ENCODE results near the gene COA1.
A peak's percentile ranks its signal among the peaks of the same experiment; 100 is the strongest.
"Not testable (repeated sequence)": the region's sequence is repeated elsewhere in the genome, so short reads cannot be mapped to it uniquely, and the experiment has no call there.

The COA1 gene

GRCh38 chr7:43674559-43675436, 54.5 kb downstream of the COA1 start:
- Histone ChIP-seq H3K9ac (ENCODE audit: low read depth in 1 of 2, low read length in 2 of 2) (no peak overlapping the region), H3K27me3 (ENCODE audit: control insufficient read depth in 2 of 2, insufficient read depth in 2 of 2, low read length in 2 of 2) (no peaks in the 10 kb centered on the region), H3K4me3 (ENCODE audit: low read length in 2 of 2) (no peak overlapping the region), H3K9me3 (ENCODE audit: control insufficient read depth in 2 of 2, low read length in 2 of 2) (no peaks in the 10 kb centered on the region), H3K36me3 (ENCODE audit: control insufficient read depth in 2 of 2, insufficient read depth in 2 of 2, low read length in 2 of 2) (no peaks in the 10 kb centered on the region), H3K27ac (ENCODE audit: low read depth in 2 of 2, low read length in 2 of 2) (peak overlapping the region in 1 of 2 donors; percentile 27), H3K4me1 (ENCODE audit: control insufficient read depth in 2 of 2, insufficient read depth in 2 of 2, low read length in 2 of 2) (no peaks in the 10 kb centered on the region)

GRCh38 chr7:43673243-43673976, 55.9 kb downstream of the COA1 start:
- not testable (repeated sequence) for H3K27ac ChIP-seq (ENCODE audit: low read depth in 2 of 2, low read length in 2 of 2); H3K4me3 ChIP-seq (ENCODE audit: low read length in 2 of 2); H3K9ac ChIP-seq (ENCODE audit: low read depth in 1 of 2, low read length in 2 of 2); H3K9me3 ChIP-seq (ENCODE audit: control insufficient read depth in 2 of 2, low read length in 2 of 2); H3K4me1 ChIP-seq (ENCODE audit: control insufficient read depth in 2 of 2, insufficient read depth in 2 of 2, low read length in 2 of 2); H3K36me3 ChIP-seq (ENCODE audit: control insufficient read depth in 2 of 2, insufficient read depth in 2 of 2, low read length in 2 of 2); H3K27me3 ChIP-seq (ENCODE audit: control insufficient read depth in 2 of 2, insufficient read depth in 2 of 2, low read length in 2 of 2)

GRCh38 chr7:43671521-43671920, 57.8 kb downstream of the COA1 start:
- H3K27ac ChIP-seq (ENCODE audit: low read depth in 2 of 2, low read length in 2 of 2): no peak overlapping the region
- no peak overlapping the region for H3K4me3 ChIP-seq (ENCODE audit: low read length in 2 of 2)
- no peaks in the 10 kb centered on the region for H3K9me3 ChIP-seq (ENCODE audit: control insufficient read depth in 2 of 2, low read length in 2 of 2)
- H3K36me3 ChIP-seq (ENCODE audit: control insufficient read depth in 2 of 2, insufficient read depth in 2 of 2, low read length in 2 of 2): no peaks in the 10 kb centered on the region
- H3K27me3 ChIP-seq (ENCODE audit: control insufficient read depth in 2 of 2, insufficient read depth in 2 of 2, low read length in 2 of 2): no peaks in the 10 kb centered on the region
- no peak overlapping the region for H3K9ac ChIP-seq (ENCODE audit: low read depth in 1 of 2, low read length in 2 of 2)
- no peaks in the 10 kb centered on the region for H3K4me1 ChIP-seq (ENCODE audit: control insufficient read depth in 2 of 2, insufficient read depth in 2 of 2, low read length in 2 of 2)

GRCh38 chr7:43669286-43670081, 59.8 kb downstream of the COA1 start:
- H3K4me1 ChIP-seq (ENCODE audit: control insufficient read depth in 2 of 2, insufficient read depth in 2 of 2, low read length in 2 of 2): no peaks in the 10 kb centered on the region
- no peaks in the 10 kb centered on the region for H3K27me3 ChIP-seq (ENCODE audit: control insufficient read depth in 2 of 2, insufficient read depth in 2 of 2, low read length in 2 of 2)
- no peaks in the 10 kb centered on the region for H3K36me3 ChIP-seq (ENCODE audit: control insufficient read depth in 2 of 2, insufficient read depth in 2 of 2, low read length in 2 of 2)
- no peaks in the 10 kb centered on the region for H3K9me3 ChIP-seq (ENCODE audit: control insufficient read depth in 2 of 2, low read length in 2 of 2)
- no peak overlapping the region for H3K4me3 ChIP-seq (ENCODE audit: low read length in 2 of 2)
- H3K27ac ChIP-seq (ENCODE audit: low read depth in 2 of 2, low read length in 2 of 2): no peak overlapping the region
- H3K9ac ChIP-seq (ENCODE audit: low read depth in 1 of 2, low read length in 2 of 2): no peak overlapping the region

GRCh38 chr7:43668035-43668434, 61.3 kb downstream of the COA1 start:
- Histone ChIP-seq H3K4me1 (ENCODE audit: control insufficient read depth in 2 of 2, insufficient read depth in 2 of 2, low read length in 2 of 2) (no peaks in the 10 kb centered on the region), H3K9ac (ENCODE audit: low read depth in 1 of 2, low read length in 2 of 2) (no peak overlapping the region), H3K4me3 (ENCODE audit: low read length in 2 of 2) (no peak overlapping the region), H3K9me3 (ENCODE audit: control insufficient read depth in 2 of 2, low read length in 2 of 2) (no peaks in the 10 kb centered on the region), H3K36me3 (ENCODE audit: control insufficient read depth in 2 of 2, insufficient read depth in 2 of 2, low read length in 2 of 2) (no peaks in the 10 kb centered on the region), H3K27ac (ENCODE audit: low read depth in 2 of 2, low read length in 2 of 2) (no peak overlapping the region), H3K27me3 (ENCODE audit: control insufficient read depth in 2 of 2, insufficient read depth in 2 of 2, low read length in 2 of 2) (no peaks in the 10 kb centered on the region)

- H3K9me3 ChIP-seq (ENCODE audit: control insufficient read depth in 2 of 2, low read length in 2 of 2): no peaks in the 10 kb centered on the region
Measured at GRCh38 chr7:43666938-43667337, 62.4 kb downstream of the COA1 start.

GRCh38 chr7:43664681-43665080, 64.6 kb downstream of the COA1 start:
- no peak overlapping the region for H3K27ac ChIP-seq (ENCODE audit: low read depth in 2 of 2, low read length in 2 of 2)
- no peaks in the 10 kb centered on the region for H3K27me3 ChIP-seq (ENCODE audit: control insufficient read depth in 2 of 2, insufficient read depth in 2 of 2, low read length in 2 of 2)
- H3K36me3 ChIP-seq (ENCODE audit: control insufficient read depth in 2 of 2, insufficient read depth in 2 of 2, low read length in 2 of 2): no peaks in the 10 kb centered on the region
- H3K4me3 ChIP-seq (ENCODE audit: low read length in 2 of 2): no peak overlapping the region
- no peaks in the 10 kb centered on the region for H3K9me3 ChIP-seq (ENCODE audit: control insufficient read depth in 2 of 2, low read length in 2 of 2)
- no peaks in the 10 kb centered on the region for H3K4me1 ChIP-seq (ENCODE audit: control insufficient read depth in 2 of 2, insufficient read depth in 2 of 2, low read length in 2 of 2)
- no peak overlapping the region for H3K9ac ChIP-seq (ENCODE audit: low read depth in 1 of 2, low read length in 2 of 2)

More at GRCh38 chr7:43666938-43667337, 62.4 kb downstream of the COA1 start:
- Histone ChIP-seq H3K9ac (ENCODE audit: low read depth in 1 of 2, low read length in 2 of 2) (no peak overlapping the region), H3K27ac (ENCODE audit: low read depth in 2 of 2, low read length in 2 of 2) (no peak overlapping the region), H3K4me3 (ENCODE audit: low read length in 2 of 2) (no peak overlapping the region), H3K27me3 (ENCODE audit: control insufficient read depth in 2 of 2, insufficient read depth in 2 of 2, low read length in 2 of 2) (no peaks in the 10 kb centered on the region), H3K36me3 (ENCODE audit: control insufficient read depth in 2 of 2, insufficient read depth in 2 of 2, low read length in 2 of 2) (no peaks in the 10 kb centered on the region), H3K4me1 (ENCODE audit: control insufficient read depth in 2 of 2, insufficient read depth in 2 of 2, low read length in 2 of 2) (no peaks in the 10 kb centered on the region)

- no peaks in the 10 kb centered on the region for H3K36me3 ChIP-seq (ENCODE audit: control insufficient read depth in 2 of 2, insufficient read depth in 2 of 2, low read length in 2 of 2)
- no peak overlapping the region for H3K9ac ChIP-seq (ENCODE audit: low read depth in 1 of 2, low read length in 2 of 2)
- no peak overlapping the region for H3K27ac ChIP-seq (ENCODE audit: low read depth in 2 of 2, low read length in 2 of 2)
Measured at GRCh38 chr7:43660141-43660540, 69.2 kb downstream of the COA1 start.

GRCh38 chr7:43659549-43659896, 69.8 kb downstream of the COA1 start:
- H3K9me3 ChIP-seq (ENCODE audit: control insufficient read depth in 2 of 2, low read length in 2 of 2): no peaks in the 10 kb centered on the region
- H3K36me3 ChIP-seq (ENCODE audit: control insufficient read depth in 2 of 2, insufficient read depth in 2 of 2, low read length in 2 of 2): no peaks in the 10 kb centered on the region
- no peak overlapping the region for H3K9ac ChIP-seq (ENCODE audit: low read depth in 1 of 2, low read length in 2 of 2)
- H3K4me1 ChIP-seq (ENCODE audit: control insufficient read depth in 2 of 2, insufficient read depth in 2 of 2, low read length in 2 of 2): no peaks in the 10 kb centered on the region
- H3K27ac ChIP-seq (ENCODE audit: low read depth in 2 of 2, low read length in 2 of 2): no peak overlapping the region
- H3K4me3 ChIP-seq (ENCODE audit: low read length in 2 of 2): no peak overlapping the region
- no peaks in the 10 kb centered on the region for H3K27me3 ChIP-seq (ENCODE audit: control insufficient read depth in 2 of 2, insufficient read depth in 2 of 2, low read length in 2 of 2)

More at GRCh38 chr7:43660141-43660540, 69.2 kb downstream of the COA1 start:
- H3K9me3 ChIP-seq (ENCODE audit: control insufficient read depth in 2 of 2, low read length in 2 of 2): no peaks in the 10 kb centered on the region
- no peak overlapping the region for H3K4me3 ChIP-seq (ENCODE audit: low read length in 2 of 2)
- no peaks in the 10 kb centered on the region for H3K4me1 ChIP-seq (ENCODE audit: control insufficient read depth in 2 of 2, insufficient read depth in 2 of 2, low read length in 2 of 2)
- H3K27me3 ChIP-seq (ENCODE audit: control insufficient read depth in 2 of 2, insufficient read depth in 2 of 2, low read length in 2 of 2): no peaks in the 10 kb centered on the region
